GM19455 (cell line): ENCODE measurements around the gene OR5H15.
"Not testable (repeated sequence)": the region's sequence is repeated elsewhere in the genome, so short reads cannot be mapped to it uniquely, and the experiment has no call there.

Source experiments
- ATAC-seq: cut with Tn5 transposase; IDR thresholded peaks from one replicate; pipeline ENCODE4 v1.9.1; 2021; ENCODE audit not compliant: unreplicated experiment

OR5H15 gene

DNA sequence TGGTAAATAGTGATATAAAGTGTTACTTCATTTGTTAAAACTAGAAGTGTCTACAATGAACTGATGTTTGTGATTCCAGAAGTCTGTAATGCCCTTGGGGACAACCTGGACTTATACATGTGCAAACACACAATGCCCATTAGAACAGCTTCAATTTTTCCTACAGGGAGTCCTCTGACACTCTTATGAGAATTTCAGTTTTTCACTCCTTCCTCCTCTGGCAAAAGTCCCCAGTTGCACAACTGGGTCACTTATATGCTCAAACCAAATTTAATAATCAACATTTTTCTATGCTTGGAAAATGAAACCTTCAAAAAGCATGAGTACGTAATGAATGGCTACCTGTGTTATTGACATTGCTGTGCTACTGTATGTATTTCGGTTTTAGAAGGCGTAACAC, at the start of gene OR5H15:
TSS of gene OR5H15 (plus strand) at position 301 of the 400 bp plus-strand sequence. CDS start 2,004 bp downstream, outside the sequence.
- no peak for ATAC-seq

DNA sequence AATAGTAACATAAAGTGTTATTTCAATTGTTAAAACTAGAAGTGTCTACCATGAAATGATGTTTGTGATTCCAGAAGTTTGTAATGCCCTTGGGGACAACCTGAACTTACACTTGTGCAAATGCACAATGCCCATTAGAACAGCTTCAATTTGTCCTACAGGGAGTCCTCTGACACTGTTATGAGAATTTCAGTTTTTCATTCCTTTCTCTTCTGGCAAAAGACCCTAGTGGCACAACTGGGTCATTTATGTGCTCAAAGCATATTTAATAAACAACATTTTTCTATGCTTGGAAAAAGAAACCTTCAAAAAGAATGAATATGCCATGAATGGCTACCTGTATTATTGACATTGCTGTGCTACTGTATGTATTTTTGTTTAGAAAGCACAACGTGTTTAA, 36.1 kb upstream of the OR5H15 start, which contains the start of gene OR5H1:
TSS of gene OR5H1 (plus strand) at position 301 of the 400 bp plus-strand sequence. CDS start 1,977 bp downstream, outside the sequence.
- ATAC-seq, result no peak

DNA sequence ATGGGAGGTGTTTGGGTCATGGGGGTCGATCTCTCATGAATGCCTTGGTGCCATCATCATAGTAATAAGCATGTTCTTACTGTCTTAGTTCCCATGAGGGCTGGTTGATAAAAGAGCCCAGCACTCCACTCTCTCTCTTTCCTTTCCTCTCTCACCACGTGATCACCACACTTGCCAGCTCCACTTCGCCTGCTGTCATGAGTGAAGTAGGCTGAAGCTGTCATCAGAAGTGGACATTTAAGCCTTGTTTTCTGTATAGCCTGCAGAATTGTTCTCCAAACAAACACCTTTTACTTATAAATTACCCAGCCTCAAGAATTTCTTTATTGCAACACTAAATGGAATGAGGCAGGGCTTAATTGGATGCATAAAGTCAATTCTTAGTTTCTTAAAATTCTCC, 29.9 kb upstream of the OR5H15 start:
- no peak for ATAC-seq

DNA sequence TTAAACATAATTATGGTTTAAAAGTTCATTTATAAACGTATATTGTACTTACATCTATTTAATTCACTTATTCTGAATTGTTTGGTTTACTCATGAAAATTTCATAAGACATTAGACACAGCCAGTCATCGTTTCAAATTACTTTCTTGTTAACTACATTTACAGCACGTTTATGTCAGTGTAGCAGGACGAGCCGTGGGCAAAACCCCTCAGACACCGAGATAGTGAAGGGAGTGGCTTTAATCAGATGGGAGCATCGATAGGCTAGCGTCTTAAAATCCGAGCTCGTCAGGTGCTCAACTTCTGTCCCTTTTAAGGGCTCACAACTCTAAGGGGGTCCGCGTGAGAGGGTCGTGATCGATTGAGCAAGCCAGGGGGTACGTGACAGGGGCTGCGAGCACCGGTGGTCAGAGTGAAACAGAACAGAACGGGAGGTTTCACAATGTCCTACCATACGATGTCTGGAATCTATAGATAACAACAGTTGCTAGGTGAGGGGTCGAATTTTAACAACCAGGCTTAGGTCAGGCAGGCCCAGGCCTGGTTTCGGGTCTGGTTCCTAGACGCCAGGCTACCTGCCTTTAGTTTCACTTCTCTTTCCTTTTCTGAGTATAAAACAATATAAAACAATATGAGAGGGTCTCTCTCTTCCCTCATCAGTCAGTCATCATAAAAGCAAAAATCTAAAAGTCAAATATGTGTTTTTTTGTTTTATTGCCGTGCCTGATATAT, 28.5 kb upstream of the OR5H15 start:
- not testable (repeated sequence) for ATAC-seq

DNA sequence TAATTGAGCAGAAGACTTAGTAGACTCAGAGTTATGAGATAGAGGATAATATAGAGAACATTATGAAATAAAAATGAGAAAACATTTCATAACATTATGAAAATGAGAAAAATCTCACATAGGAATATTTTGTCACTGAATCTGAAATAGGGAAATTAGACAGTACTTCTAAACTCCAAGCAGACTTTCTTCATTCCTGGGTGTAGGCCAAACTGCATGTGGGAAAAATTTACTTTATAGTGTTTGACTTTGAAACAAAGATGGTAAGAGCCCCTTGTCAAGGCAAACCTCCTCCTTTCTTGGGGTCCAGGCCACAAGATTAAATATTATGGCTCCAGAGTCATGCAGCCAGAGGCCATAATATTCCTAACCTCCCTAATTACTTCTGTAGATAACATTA, 26.0 kb upstream of the OR5H15 start:
- ATAC-seq, result no peak

DNA sequence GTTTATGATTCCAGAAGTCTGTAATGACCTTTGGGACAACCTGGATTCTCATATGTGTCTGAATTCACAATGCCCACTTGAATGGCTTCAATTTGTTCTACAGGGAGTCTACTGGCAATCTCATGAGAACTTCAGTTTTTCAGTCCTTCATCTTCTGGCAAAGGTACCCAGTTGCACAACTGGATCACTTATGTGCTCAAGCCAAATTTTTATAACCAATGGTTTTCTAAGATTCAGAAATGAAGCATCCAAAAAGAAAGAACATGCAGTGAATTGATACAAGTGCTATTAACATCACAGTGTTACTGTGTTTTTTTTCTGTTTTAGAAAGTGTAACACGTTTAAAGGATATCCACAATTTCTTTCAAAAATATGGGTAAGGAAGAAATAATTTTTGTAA, 19.3 kb upstream of the OR5H15 start, which contains the start of gene OR5H14:
TSS of gene OR5H14 (plus strand) at position 301 of the 400 bp plus-strand sequence. CDS start 1,907 bp downstream, outside the sequence.
- ATAC-seq, result no peak

DNA sequence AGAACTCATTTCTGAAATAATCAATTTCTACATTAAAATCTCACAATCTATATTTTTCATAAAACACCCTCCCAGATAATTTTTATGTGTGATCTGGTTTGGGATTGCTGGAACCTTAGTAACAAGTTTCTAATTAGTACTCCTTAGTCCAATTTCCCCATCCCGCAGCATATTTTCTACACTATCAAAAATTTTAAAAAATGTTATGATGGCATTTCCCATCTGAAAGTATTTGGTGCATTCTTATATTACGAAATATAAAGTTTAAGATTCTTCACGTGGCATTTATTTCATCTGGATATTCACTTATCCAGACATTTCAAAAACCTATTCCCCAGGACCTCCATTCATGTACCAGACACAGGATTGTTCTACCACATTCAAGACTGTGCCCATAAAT, 17.7 kb upstream of the OR5H15 start:
- ATAC-seq, result no peak

DNA sequence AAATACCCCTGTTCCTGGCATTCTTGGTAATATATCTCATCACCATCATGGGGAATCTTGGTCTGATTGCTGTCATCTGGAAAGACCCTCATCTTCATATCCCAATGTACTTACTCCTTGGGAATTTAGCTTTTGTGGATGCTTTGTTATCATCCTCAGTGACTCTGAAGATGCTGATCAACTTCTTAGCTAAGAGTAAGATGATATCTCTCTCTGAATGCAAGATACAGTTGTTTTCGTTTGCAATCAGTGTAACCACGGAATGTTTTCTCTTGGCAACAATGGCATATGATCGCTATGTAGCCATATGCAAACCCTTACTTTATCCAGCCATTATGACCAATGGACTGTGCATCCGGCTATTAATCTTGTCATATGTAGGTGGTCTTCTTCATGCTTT, 17.0 kb upstream of the OR5H15 start:
- ATAC-seq, result not testable (repeated sequence)

DNA sequence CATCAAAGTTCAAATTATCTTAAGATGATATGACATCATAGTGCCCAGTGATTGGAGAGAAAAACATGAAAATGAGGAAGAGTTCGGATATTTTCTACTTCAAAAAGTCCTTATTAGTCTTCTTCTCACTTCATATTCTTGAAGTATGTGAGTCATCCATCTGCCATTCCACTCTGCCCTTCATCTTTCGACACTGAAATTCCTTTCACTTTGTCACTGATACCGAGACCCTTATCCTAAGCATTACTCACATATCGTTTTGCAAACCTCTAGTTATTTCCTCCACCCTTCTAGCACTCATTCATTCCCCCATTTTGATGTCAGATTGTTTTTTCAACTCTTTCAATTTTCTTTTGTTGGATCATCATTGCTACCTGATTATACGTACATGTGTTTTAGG, 15.3 kb upstream of the OR5H15 start:
- ATAC-seq, result no peak

DNA sequence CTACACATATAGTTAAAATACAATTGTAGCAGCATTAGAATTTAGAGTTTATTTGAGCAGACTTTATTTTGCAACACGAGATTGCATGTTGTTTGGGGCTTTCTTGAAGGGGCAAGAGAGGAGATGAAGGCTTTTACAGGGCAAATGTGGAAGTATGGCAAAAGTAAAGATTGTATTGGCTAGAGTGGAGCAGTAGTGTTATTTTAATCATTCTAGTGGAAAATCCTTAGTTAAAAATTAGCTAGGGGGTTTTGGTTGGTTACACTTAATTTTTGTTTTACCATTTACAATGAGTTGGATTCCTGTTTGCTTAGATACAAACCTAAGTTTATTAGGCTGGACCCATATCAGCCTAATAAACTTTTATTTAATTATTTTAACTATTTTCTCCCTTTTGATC, 4.6 kb downstream of the OR5H15 start:
- no peak for ATAC-seq

DNA sequence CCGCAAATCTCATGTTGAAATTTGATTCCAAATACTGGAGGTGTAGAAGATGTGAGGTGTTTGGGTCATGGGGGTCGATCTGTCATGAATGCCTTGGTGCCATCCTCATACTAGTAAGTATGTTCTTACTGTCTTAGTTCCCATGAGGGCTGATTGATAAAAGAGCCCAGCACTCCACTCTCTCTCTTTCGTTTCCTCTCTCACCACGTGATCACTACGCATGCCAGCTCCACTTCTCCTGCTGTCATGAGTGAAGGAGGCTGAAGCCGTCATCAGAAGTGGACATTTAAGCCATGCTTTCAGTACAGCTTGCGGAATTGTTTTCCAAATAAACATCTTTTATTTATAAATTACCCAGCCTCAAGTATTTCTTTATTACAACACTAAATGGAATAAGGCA, 6.1 kb downstream of the OR5H15 start:
- ATAC-seq, result no peak

DNA sequence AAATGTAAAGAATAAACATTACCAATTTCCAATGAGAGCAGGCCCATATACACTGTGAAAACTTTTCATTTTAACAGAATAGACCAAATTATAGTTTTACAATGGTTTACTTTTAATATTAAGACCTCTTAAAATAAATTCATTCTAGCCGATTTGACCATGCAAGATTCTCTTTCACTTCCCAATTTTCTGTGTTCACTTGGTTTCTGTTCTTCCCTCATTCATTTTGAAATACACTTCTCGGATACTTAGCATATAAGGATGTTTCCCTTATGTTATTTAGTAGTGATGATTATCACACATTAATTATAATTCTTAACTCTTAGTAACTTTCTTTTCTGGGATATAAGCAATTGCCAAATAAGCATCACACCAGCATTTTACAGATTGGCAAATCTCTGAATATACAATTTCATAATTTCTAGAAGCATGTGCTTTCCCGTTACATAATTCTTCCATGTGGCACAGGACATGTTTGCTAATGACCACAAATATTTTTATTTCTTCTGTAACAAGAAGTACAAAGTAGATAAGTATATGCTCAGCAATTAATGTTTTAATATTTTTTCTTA, 13.9 kb downstream of the OR5H15 start:
- no peak for ATAC-seq

DNA sequence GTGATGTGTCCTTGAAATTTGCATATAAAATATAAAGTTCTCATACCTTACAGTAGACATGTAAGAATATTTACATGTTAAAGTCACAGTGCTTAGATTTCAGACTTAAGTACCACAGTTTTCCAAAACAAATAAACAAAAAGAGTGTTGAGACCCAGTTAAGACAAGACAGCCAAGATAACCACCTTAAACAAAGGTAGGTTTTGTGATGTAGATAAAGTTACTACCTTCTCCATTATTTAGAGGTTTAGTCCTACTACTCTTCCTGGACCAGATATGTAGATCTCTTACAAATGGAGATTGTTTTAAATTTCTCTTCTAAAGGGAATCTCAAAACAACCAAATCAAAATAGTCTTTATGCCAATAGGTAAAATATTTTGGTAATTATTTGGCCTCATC, 15.7 kb downstream of the OR5H15 start:
- no peak for ATAC-seq

DNA sequence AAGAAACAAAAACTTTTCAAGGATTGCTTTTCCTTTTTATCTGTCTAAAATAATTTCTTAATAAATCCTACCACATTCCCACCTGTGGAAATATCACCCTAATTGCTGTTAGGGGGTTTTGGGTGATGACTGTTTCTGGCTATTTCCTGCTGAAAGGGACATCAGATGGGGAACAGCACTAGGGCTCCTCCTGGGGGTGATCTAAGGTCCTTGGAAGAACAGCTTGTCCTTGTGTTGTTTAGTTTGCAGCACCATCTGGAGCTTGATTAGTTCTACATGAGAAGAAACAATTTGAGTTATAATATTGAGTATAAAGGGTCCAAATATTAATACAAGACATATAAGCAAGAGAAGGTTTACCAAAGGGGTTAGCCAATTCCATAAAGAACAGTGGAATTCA, 18.7 kb downstream of the OR5H15 start:
- ATAC-seq, result no peak

DNA sequence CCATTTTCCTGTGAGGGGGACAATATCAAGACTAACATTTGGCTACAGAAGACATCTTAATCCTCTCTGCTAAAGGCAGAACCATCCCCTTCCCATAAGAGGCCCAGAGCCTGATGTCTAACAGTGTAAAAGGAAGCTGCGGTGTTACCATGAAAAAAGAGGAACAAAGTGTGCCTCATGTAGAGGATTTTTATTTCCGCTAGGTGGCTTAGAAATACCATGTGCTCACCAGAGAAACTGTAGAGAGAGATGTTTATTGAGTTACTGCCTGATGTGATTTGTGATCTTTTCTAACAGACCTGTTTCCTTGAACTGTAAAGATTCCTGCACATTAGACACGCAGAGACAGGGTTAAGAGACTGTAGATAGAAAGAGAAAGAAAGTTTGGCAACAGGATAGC, 22.0 kb downstream of the OR5H15 start:
- no peak for ATAC-seq

DNA sequence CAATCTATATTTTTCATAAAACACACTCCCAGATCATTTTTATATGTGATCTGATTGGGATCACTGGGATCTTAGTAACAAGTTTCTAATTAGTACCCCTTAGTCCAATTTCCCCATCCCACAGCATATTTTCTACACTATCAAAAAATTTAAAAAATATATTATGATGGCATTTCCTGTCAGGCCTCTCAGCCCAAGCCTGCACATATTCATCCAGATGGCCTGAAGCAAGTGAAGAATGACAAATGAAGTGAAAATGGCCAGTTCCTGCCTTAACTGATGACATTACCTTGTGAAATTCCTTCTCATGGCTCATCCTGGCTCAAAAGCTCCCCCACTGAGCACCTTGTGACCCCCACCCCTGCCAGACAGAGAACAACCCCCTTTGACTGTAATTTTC, 24.4 kb downstream of the OR5H15 start:
- not testable (repeated sequence) for ATAC-seq

DNA sequence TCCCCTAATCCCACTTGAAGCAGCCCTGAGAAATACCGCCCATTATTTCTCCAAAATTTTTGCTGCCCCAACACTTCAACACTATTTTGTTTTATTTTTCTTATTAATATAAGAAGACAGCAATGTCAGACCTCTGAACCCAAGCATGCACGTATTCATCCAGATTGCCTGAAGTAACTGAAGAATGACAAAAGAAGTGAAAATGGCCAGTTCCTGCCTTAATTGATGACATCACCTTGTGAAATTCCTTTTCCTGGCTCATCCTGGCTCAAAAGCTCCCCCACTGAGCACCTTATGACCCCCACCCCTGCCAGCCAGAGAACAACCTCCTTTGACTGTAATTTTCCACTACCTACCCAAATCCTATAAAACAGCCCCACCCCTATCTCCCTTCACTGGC, 29.8 kb downstream of the OR5H15 start:
- ATAC-seq, result not testable (repeated sequence)

DNA sequence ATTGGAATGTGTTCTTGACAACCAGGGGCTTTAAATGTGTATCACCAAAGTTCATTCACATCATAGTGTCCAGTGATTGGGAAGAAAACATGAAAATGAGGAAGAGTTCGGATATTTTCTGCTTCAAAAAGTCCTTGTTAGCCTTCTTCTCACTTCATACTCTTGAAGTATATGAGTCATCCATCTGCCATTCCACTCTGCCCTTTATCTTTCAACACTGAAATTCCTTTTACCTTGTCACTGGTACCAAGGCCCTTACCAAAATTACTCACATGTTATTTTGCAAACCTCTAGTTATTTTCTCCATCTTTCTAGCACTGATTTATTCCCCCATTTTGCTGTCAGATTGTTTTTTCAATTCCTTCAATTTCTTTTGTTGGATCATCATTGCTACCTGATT, 32.5 kb downstream of the OR5H15 start:
- no peak for ATAC-seq

DNA sequence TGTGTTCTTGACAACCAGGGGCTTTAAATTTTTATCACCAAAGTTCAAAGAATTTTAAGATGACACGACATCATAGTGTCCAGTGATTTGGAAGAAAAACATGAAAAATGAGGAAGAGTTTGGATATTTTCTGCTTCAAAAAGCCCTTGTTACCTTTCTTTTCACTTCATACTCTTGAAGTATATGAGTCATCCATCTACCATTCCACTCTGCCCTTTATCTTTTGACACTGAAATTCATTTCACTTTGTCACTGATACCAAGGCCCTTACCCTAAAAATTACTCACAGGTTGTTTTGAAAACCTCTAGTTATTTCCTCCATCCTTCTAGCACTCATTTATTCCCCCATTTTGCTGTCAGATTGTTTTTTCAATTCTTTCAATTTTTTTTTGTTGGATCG, 42.7 kb downstream of the OR5H15 start:
- no peak for ATAC-seq

DNA sequence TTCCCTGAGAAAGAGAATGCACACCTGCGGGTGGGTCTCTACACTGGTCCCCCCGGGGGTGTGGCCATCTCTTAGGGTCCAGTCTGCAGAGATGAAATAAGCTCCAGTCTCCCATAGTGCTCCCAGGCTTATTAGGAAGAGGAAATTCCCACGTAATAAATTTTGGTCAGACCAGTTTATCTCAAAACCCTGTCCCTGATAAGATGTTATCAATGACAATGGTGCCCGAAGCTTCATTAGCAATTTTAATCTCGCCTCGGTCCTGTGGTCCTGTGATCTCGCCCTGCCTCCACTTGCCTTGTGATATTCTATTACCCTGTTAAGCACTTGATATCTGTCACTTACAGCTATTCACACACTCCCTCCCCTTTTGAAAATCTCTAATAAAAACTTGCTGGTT, 46.8 kb downstream of the OR5H15 start:
- ATAC-seq, result no peak

DNA sequence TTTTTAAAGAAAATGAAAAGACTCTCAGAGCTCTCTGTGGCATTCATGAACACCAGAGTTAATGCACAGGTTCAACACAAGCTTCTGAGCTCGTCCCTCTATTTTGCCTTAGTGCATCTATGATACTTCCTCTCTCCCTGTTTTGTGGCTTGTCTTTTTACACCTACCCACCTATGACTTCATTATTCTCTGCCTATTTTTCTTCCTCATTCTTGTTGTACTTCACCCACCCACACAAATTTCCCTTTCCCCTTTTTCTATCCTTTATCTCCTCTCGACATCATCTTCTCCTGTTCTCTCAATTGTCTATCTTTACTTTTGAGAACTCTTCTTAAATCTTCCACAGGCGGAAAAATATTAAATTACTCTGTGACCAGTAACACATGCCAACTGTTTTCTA, 48.6 kb downstream of the OR5H15 start:
- no peak for ATAC-seq
